CD14-positive monocyte (primary cell): ENCODE results near the gene G6PC3. TPM values are rescaled to one million over a fixed set of nuclear protein-coding genes. Genes with fewer than 3 reads are reported as not detected.
A peak's percentile ranks its signal among the peaks of the same experiment; 100 is the strongest.

Experiments
- DNase-seq, 3 donors: peaks; one replicate each; pipeline ENCODE4 v3.0.0-alpha.2; 2011 to 2022
- H2AFZ ChIP-seq: 2 replicates; pipeline ENCODE4 v1.6.0; 2012; ENCODE audit warnings: mild to moderate bottlenecking, low read depth, low read length, inconsistent platforms; ENCODE audit not compliant: insufficient read depth, poor library complexity, severe bottlenecking
- H3K27ac ChIP-seq, 2 donors: 1 replicate in 1 of 2; 2 replicates in 1 of 2; pipeline ENCODE4 v1.5.1; 2012 to 2013; ENCODE audit warnings: low read length in 2 of 2, control low read depth in 1 of 2, inconsistent platforms in 1 of 2, low read depth in 1 of 2, mild to moderate bottlenecking in 1 of 2
- H3K27me3 ChIP-seq, 2 donors: one replicate each; pipeline versions ENCODE4 v1.6.0 to v1.6.1; 2011 to 2013; ENCODE audit warnings: low read length in 2 of 2; ENCODE audit not compliant: control insufficient read depth in 2 of 2, insufficient read depth in 2 of 2
- H3K36me3 ChIP-seq, 2 donors: replicated peaks in 1 of 2; 1 replicate in 1 of 2; 2 replicates in 1 of 2; pipeline versions ENCODE4 v1.5.1 to v1.6.1; 2012 to 2013; ENCODE audit warnings: low read length in 2 of 2, control low read depth in 1 of 2, inconsistent platforms in 1 of 2, mild to moderate bottlenecking in 1 of 2; ENCODE audit not compliant: insufficient read depth in 2 of 2, control insufficient read depth in 1 of 2
- H3K4me1 ChIP-seq, 2 donors: 1 replicate in 1 of 2; 2 replicates in 1 of 2; pipeline versions ENCODE4 v1.5.1 to v1.6.1; 2012 to 2013; ENCODE audit warnings: low read length in 2 of 2, control low read depth in 1 of 2, inconsistent platforms in 1 of 2, mild to moderate bottlenecking in 1 of 2, moderate library complexity in 1 of 2; ENCODE audit not compliant: insufficient read depth in 2 of 2, control insufficient read depth in 1 of 2
- H3K4me2 ChIP-seq: replicated peaks from 2 replicates; pipeline ENCODE3; 2012; ENCODE audit warnings: low read length, moderate library complexity, mild to moderate bottlenecking; ENCODE audit not compliant: poor library complexity, severe bottlenecking; ENCODE audit errors: extremely low read depth
- H3K4me3 ChIP-seq, 3 experiments: fragments of 200-600 bp in 1 of 3; sonication (generic) in 1 of 3; replicated peaks in 1 of 3; 1 replicate in 2 of 3; 2 replicates in 1 of 3; pipeline ENCODE4 v1.5.1; 2011 to 2013; ENCODE audit warnings: low read length in 3 of 3, mild to moderate bottlenecking in 3 of 3, control low read depth in 2 of 3, low read depth in 2 of 3, inconsistent platforms in 1 of 3, moderate library complexity in 1 of 3
- H3K79me2 ChIP-seq: 2 replicates; pipeline ENCODE4 v1.6.0; 2012; ENCODE audit warnings: mild to moderate bottlenecking, control low read depth, inconsistent platforms, low read length, moderate library complexity; ENCODE audit not compliant: insufficient read depth
- H3K9ac ChIP-seq: 2 replicates; pipeline ENCODE4 v1.6.0; 2017; ENCODE audit warnings: low read length, mild to moderate bottlenecking; ENCODE audit not compliant: insufficient read depth, poor library complexity, severe bottlenecking
- H3K9me3 ChIP-seq, 2 donors: replicated peaks in 1 of 2; 1 replicate in 1 of 2; 2 replicates in 1 of 2; pipeline versions ENCODE4 v1.5.1 to v1.6.1; 2012 to 2013; ENCODE audit warnings: low read length in 2 of 2, control low read depth in 1 of 2; ENCODE audit not compliant: control insufficient read depth in 1 of 2, insufficient read depth in 1 of 2
- H4K20me1 ChIP-seq: 2 replicates; pipeline ENCODE4 v1.6.0; 2012; ENCODE audit warnings: mild to moderate bottlenecking, low read length, control low read depth, moderate library complexity; ENCODE audit not compliant: insufficient read depth
- H3K27ac Mint-ChIP-seq, 7 donors: one replicate each; pipeline ENCODE4 v1.8.0; 2020; ENCODE audit warnings: mild to moderate bottlenecking in 7 of 7, mixed read lengths in 7 of 7, moderate library complexity in 6 of 7, inconsistent platforms in 2 of 7
- H3K27me3 Mint-ChIP-seq, 3 donors: one replicate each; pipeline ENCODE4 v1.8.0; 2021 to 2022; ENCODE audit warnings: low read depth in 3 of 3, mild to moderate bottlenecking in 3 of 3, mixed read lengths in 3 of 3, moderate library complexity in 3 of 3, inconsistent platforms in 1 of 3
- H3K36me3 Mint-ChIP-seq, 2 donors: one replicate each; pipeline ENCODE4 v1.8.0; 2020; ENCODE audit warnings: mixed read lengths in 2 of 2, inconsistent platforms in 1 of 2, mild to moderate bottlenecking in 1 of 2
- H3K4me1 Mint-ChIP-seq: one replicate; pipeline ENCODE4 v1.8.0; 2020; ENCODE audit warnings: mild to moderate bottlenecking, mixed read lengths
- H3K4me3 Mint-ChIP-seq, 2 donors: one replicate each; pipeline ENCODE4 v1.8.0; 2020; ENCODE audit warnings: mild to moderate bottlenecking in 2 of 2, mixed read lengths in 2 of 2, moderate library complexity in 1 of 2
- H3K9me3 Mint-ChIP-seq, 7 donors: one replicate each; pipeline ENCODE4 v1.8.0; 2020 to 2022; ENCODE audit warnings: mixed read lengths in 7 of 7, mild to moderate bottlenecking in 6 of 7, moderate library complexity in 6 of 7, inconsistent platforms in 2 of 7
- WGBS: methylation state at CpG from one replicate; pipeline ENCODE4 v1.1.5; 2013; ENCODE audit warnings: missing lambda C conversion rate; ENCODE audit not compliant: insufficient coverage; 5-methylcytosine and 5-hydroxymethylcytosine counted together
- intact Hi-C, 2 donors: fragments of 100-400 bp; cut with micrococcal nuclease; formaldehyde crosslinking; loops; one replicate each; pipeline versions ENCODE4 v1.15.0 to v1.15.1; 2023
- polyA plus RNA-seq, 3 donors: library from polyadenylated mRNA; depleted of rRNA in 1 of 3; unstranded in 2 of 3; stranded (reverse) in 1 of 3; fragments of 300-500 nt in 2 of 3; fragments of >200 nt in 1 of 3; fragmentation: Illumina TruSeq in 2 of 3; gene quantifications; 1 replicate in 2 of 3; 2 replicates in 1 of 3; pipeline ENCODE4 v1.2.3, GENCODE V29; 2012 to 2021
- TF ChIP-seq, protein P1 (sequence below): fragments of 200-600 bp; IDR thresholded peaks from one replicate; pipeline ENCODE4 v1.8.0; 2022; ENCODE audit warnings: antibody characterized with exemption, mild to moderate bottlenecking

The G6PC3 gene
- polyA plus RNA-seq, 3 donors = 38.0 to 46.4 (median 42.4) TPM

DNA sequence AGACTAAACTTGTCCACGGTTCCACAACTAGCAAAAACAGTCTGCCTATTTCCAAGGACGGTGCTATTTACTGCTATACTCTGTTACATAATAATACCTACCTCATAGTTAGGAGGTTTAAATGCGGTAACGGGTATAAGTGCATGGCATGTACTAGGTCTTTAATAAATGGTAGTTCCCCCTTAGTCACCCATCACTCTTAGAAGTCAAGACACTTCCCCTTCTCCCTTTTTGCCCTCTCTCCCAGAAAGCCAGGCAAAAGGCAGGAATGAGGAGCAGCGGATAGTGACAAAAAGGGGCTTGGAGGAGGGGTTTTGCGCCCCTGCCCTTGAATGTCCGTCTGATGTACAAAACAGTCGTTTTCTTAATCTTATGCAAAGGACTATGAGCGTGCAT, 3.0 kb upstream of the G6PC3 start:
- peaks cover 13 to 19% of the 10 kb centered on the region in 2 donors for H3K36me3 Mint-ChIP-seq
- Histone ChIP-seq H3K9ac (no peak overlapping the region), H4K20me1 (peaks cover 44% of the 10 kb centered on the region), H3K79me2 (peaks cover 53% of the 10 kb centered on the region), H3K27ac (peak overlapping the region in 1 of 2 donors; percentile 91), H3K4me3 (no peak overlapping the region), H3K27me3 (no peaks in the 10 kb centered on the region), H3K4me2 (peak overlapping the region; percentile 91), H3K9me3 (no peaks in the 10 kb centered on the region), H3K4me1 (peaks cover 47 to 56% of the 10 kb centered on the region in 2 donors), H2AFZ (no peak overlapping the region), H3K36me3 (peaks cover 7 to 16% of the 10 kb centered on the region in 2 donors)
- H3K27ac Mint-ChIP-seq = peak overlapping the region in 6 of 7 donors; percentile 35 to 91 (median 89)
- 80% methylated on average over 2 of the region's 9 CpGs for WGBS
- H3K9me3 Mint-ChIP-seq = no peaks in the 10 kb centered on the region
- TF ChIP-seq, protein P1, sequence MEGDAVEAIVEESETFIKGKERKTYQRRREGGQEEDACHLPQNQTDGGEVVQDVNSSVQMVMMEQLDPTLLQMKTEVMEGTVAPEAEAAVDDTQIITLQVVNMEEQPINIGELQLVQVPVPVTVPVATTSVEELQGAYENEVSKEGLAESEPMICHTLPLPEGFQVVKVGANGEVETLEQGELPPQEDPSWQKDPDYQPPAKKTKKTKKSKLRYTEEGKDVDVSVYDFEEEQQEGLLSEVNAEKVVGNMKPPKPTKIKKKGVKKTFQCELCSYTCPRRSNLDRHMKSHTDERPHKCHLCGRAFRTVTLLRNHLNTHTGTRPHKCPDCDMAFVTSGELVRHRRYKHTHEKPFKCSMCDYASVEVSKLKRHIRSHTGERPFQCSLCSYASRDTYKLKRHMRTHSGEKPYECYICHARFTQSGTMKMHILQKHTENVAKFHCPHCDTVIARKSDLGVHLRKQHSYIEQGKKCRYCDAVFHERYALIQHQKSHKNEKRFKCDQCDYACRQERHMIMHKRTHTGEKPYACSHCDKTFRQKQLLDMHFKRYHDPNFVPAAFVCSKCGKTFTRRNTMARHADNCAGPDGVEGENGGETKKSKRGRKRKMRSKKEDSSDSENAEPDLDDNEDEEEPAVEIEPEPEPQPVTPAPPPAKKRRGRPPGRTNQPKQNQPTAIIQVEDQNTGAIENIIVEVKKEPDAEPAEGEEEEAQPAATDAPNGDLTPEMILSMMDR = no peak
- peak in 2 of 3 donors; percentile 46 to 72 for DNase-seq
- peaks cover 47% of the 10 kb centered on the region for H3K4me1 Mint-ChIP-seq
- H3K27me3 Mint-ChIP-seq = no peaks in the 10 kb centered on the region
- intact Hi-C loops = loop anchor here (2.0 to 10.0 kb wide), 4 partner anchors 50 to 435 kb away; partner anchors contain the start of genes GPATCH8 (in 1 of the 2), TMEM101 (in 1 of the 2) and TMUB2 (in 1 of the 2)
- H3K4me3 Mint-ChIP-seq = no peak overlapping the region

DNA sequence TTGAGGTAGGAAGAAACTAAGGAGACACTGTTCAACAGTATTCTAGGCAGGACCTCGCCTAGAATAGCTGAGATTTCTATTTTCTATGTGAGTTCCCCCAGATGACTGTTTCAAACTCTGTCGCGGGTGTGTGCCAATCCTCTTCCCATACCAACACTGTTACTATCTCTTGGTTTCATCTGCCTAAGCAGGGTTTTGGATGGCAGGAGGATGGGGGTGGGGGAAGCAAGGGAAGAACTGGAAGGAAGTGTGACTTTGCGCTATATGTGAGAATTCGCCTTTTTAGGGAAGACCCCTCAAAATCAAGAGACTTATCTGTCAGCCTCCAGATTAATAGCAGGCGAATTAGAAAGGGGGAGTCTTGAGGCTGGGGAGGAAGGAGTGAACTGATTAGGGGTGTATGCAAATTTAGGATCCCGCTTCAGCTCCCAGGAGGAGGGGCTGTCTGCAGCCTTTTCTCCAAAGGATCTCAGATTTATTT, 521 bp upstream of the G6PC3 start:
- WGBS = 0% methylated on average over 2 of the region's 7 CpGs
- Histone ChIP-seq H3K4me2 (peak overlapping the region; percentile 86), H3K9me3 (no peaks in the 10 kb centered on the region), H3K4me1 (peaks cover 52 to 62% of the 10 kb centered on the region in 2 donors), H3K9ac (peak overlapping the region; percentile 70), H2AFZ (peak overlapping the region; percentile 80), H3K36me3 (peaks cover 8 to 15% of the 10 kb centered on the region in 2 donors), H3K27ac (peak overlapping the region; percentile 86), H4K20me1 (peaks cover 24% of the 10 kb centered on the region), H3K27me3 (no peaks in the 10 kb centered on the region), H3K4me3 (peak overlapping the region; percentile 45 to 84 (median 65)), H3K79me2 (peaks cover 45% of the 10 kb centered on the region)
- intact Hi-C loops = loop anchor here (2.0 to 10.0 kb wide), 4 partner anchors 53 to 432 kb away; partner anchors contain the start of genes GPATCH8 (in 1 of the 2), HDAC5 (in 1 of the 2) and TMUB2 (in 1 of the 2)
- TF ChIP-seq, protein P1 = no peak
- Mint-ChIP-seq H3K36me3 (peaks cover 8 to 17% of the 10 kb centered on the region in 2 donors), H3K27me3 (peaks cover 0 to 1% (median 0%) of the 10 kb centered on the region in 3 donors), H3K9me3 (no peaks in the 10 kb centered on the region), H3K4me1 (peaks cover 53% of the 10 kb centered on the region), H3K27ac (peak overlapping the region; percentile 87 to 97 (median 94)), H3K4me3 (peak overlapping the region; percentile 89 to 94)
- DNase-seq = peak in 2 of 3 donors; percentile 21 to 51
